PC-3 (cell line): ENCODE measurements around the gene CDHR5. TPM values are rescaled to one million over a fixed set of nuclear protein-coding genes. Genes with fewer than 3 reads are reported as not detected.

ENCODE experiments used
- ATAC-seq: fragments of 200-7000 bp; cut with Tn5 transposase; 2 replicates; pipeline ENCODE4 v1.9.1; 2020; ENCODE audit warnings: mild to moderate bottlenecking, moderate library complexity
- BruUV-seq: library from RNA; stranded (reverse); fragments of 400-500 nt; replicated peaks from 2 replicates; lab custom pipeline; 2021; lab: Mats Ljungman, UMichigan
- CTCF ChIA-PET: fragments of 300-600 bp; sonication (Branson Sonifier 250); formaldehyde crosslinking; loops from one replicate; lab custom pipeline; 2022; ENCODE audit warnings: antibody characterized with exemption; lab: Charles Lee
- POLR2A ChIA-PET: fragments of 300-600 bp; sonication (Branson Sonifier 250); formaldehyde crosslinking; loops from one replicate; lab custom pipeline; 2022; ENCODE audit warnings: antibody characterized with exemption; ENCODE audit not compliant: unreplicated experiment; lab: Charles Lee
- DNase-seq: peaks from one replicate; pipeline ENCODE4 v3.0.0-alpha.2; 2015
- H2AFZ ChIP-seq: fragments of 300-600 bp; sonication (generic); 2 replicates; pipeline ENCODE4 v1.6.0; 2016; ENCODE audit warnings: antibody characterized with exemption, low read length
- H3F3A ChIP-seq: fragments of 300-600 bp; sonication (generic); one replicate; pipeline ENCODE4 v1.6.0; 2017; ENCODE audit warnings: antibody characterized with exemption, low read length, control low read depth, mild to moderate bottlenecking; ENCODE audit not compliant: unreplicated experiment
- H3K27ac ChIP-seq: fragments of 300-600 bp; sonication (generic); 2 replicates; pipeline ENCODE4 v1.5.1; 2016; ENCODE audit warnings: mild to moderate bottlenecking, low read length
- H3K27me3 ChIP-seq: fragments of 300-600 bp; sonication (generic); 2 replicates; pipeline ENCODE4 v1.6.1; 2016; ENCODE audit warnings: low read length, mixed read lengths
- H3K36me3 ChIP-seq: fragments of 300-600 bp; sonication (generic); 2 replicates; pipeline ENCODE4 v1.6.1; 2016; ENCODE audit warnings: low read depth, mixed run types, low read length, mixed read lengths
- H3K4me1 ChIP-seq: fragments of 300-600 bp; sonication (generic); 2 replicates; pipeline ENCODE4 v1.5.1; 2016; ENCODE audit warnings: low read length; ENCODE audit not compliant: insufficient read depth
- H3K4me2 ChIP-seq: fragments of 300-600 bp; sonication (generic); 2 replicates; pipeline ENCODE4 v1.6.0; 2016; ENCODE audit warnings: low read length
- H3K4me3 ChIP-seq: fragments of 300-600 bp; sonication (generic); 2 replicates; pipeline ENCODE4 v1.5.1; 2016; ENCODE audit warnings: mild to moderate bottlenecking, low read length, mixed read lengths
- H3K79me2 ChIP-seq: fragments of 300-600 bp; sonication (generic); 2 replicates; pipeline ENCODE4 v1.6.1; 2017; ENCODE audit warnings: low read length, mixed read lengths
- H3K9ac ChIP-seq: fragments of 300-600 bp; sonication (generic); 2 replicates; pipeline ENCODE4 v1.6.0; 2016; ENCODE audit warnings: mild to moderate bottlenecking, low read length
- H3K9me2 ChIP-seq: fragments of 300-600 bp; sonication (generic); replicated peaks from 2 replicates; pipeline ENCODE4 v1.6.1; 2016; ENCODE audit warnings: mixed run types, low read length, mixed read lengths
- H3K9me3 ChIP-seq: fragments of 300-600 bp; sonication (generic); 2 replicates; pipeline ENCODE4 v1.6.1; 2016; ENCODE audit warnings: low read length, mixed read lengths
- H4K20me1 ChIP-seq: fragments of 300-600 bp; sonication (generic); 2 replicates; pipeline ENCODE4 v1.6.1; 2016; ENCODE audit warnings: low read length, mixed read lengths
- EZH2 ChIP-seq: fragments of 300-600 bp; sonication (generic); IDR thresholded peaks from one replicate; pipeline ENCODE4 v1.6.1; 2017; ENCODE audit warnings: antibody characterized with exemption, mild to moderate bottlenecking, low read length; ENCODE audit not compliant: unreplicated experiment
- EZH2phosphoT487 ChIP-seq: fragments of 300-600 bp; sonication (generic); IDR thresholded peaks from 2 replicates; pipeline ENCODE4 v1.6.1; 2018; ENCODE audit warnings: mild to moderate bottlenecking, antibody characterized with exemption, low read length, borderline replicate concordance
- intact Hi-C: fragments of 100-400 bp; cut with micrococcal nuclease; formaldehyde crosslinking; loops from 2 replicates; pipeline ENCODE4 v1.9.0; 2023
- total RNA-seq: library from RNA; depleted of rRNA; stranded (reverse); fragments of >200 nt; gene quantifications from 2 replicates; pipeline ENCODE4 v1.2.3, GENCODE V29; 2014
- TF ChIP-seq, protein P1 (sequence below): fragments of 300-600 bp; sonication (generic); conservative IDR thresholded peaks from 2 replicates; pipeline ENCODE4 v1.5.1; 2017; ENCODE audit warnings: antibody characterized with exemption, low read depth, mild to moderate bottlenecking, low read length

Gene CDHR5
- total RNA-seq, 1 experiment from 2014 or later = not detected

- Histone ChIP-seq H3F3A (no peaks in the 10 kb centered on the region), H3K79me2 (no peaks in the 10 kb centered on the region), H3K9ac (no peak within 1 kb of the TSS), H4K20me1 (no peaks in the 10 kb centered on the region), H3K4me3 (no peak within 1 kb of the TSS), H2AFZ (no peak within 1 kb of the TSS), H3K36me3 (no peaks in the 10 kb centered on the region), H3K27ac (no peak within 1 kb of the TSS), H3K9me2 (no peaks in the 10 kb centered on the region), H3K27me3 (no peaks in the 10 kb centered on the region), H3K4me2 (no peak within 1 kb of the TSS), H3K4me1 (no peaks in the 10 kb centered on the region), H3K9me3 (no peaks in the 10 kb centered on the region)
- DNase-seq (no peak), ATAC-seq (peak; percentile 42)
- ChIA-PET CTCF (no interaction called here), POLR2A (interaction anchor here (0.7 kb wide), 1 partner anchor 20 kb away, joined by 4 read pairs; no protein-coding TSS in a partner anchor)
- intact Hi-C loops = no loop called here
- no TSS peak for BruUV-seq
- TF ChIP-seq, protein P1, sequence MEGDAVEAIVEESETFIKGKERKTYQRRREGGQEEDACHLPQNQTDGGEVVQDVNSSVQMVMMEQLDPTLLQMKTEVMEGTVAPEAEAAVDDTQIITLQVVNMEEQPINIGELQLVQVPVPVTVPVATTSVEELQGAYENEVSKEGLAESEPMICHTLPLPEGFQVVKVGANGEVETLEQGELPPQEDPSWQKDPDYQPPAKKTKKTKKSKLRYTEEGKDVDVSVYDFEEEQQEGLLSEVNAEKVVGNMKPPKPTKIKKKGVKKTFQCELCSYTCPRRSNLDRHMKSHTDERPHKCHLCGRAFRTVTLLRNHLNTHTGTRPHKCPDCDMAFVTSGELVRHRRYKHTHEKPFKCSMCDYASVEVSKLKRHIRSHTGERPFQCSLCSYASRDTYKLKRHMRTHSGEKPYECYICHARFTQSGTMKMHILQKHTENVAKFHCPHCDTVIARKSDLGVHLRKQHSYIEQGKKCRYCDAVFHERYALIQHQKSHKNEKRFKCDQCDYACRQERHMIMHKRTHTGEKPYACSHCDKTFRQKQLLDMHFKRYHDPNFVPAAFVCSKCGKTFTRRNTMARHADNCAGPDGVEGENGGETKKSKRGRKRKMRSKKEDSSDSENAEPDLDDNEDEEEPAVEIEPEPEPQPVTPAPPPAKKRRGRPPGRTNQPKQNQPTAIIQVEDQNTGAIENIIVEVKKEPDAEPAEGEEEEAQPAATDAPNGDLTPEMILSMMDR = no peak
- TF ChIP-seq EZH2 (no peak), EZH2phosphoT487 (no peak)
Observed at GRCh38 chr11:636511-637332, 12.0 kb upstream of the CDHR5 start, which contains the start of gene DRD4. Gene DRD4 (plus strand): TSS chr11:637269. CDS start chr11:637305, 36 bp downstream.

- POLR2A ChIA-PET = no interaction called here
- Histone ChIP-seq H3F3A (no peaks in the 10 kb centered on the region), H3K9me2 (no peaks in the 10 kb centered on the region), H3K9me3 (no peaks in the 10 kb centered on the region), H3K4me2 (no peak overlapping the region), H3K4me1 (no peaks in the 10 kb centered on the region), H3K79me2 (no peaks in the 10 kb centered on the region), H3K36me3 (no peaks in the 10 kb centered on the region), H2AFZ (no peak overlapping the region), H4K20me1 (no peaks in the 10 kb centered on the region), H3K27me3 (no peaks in the 10 kb centered on the region), H3K4me3 (no peak overlapping the region), H3K9ac (no peak overlapping the region), H3K27ac (no peak overlapping the region)
- TF ChIP-seq EZH2phosphoT487 (no peak), EZH2 (no peak)
- TF ChIP-seq, protein P1 = no peak
- DNase-seq (no peak), ATAC-seq (no peak)
- intact Hi-C loops = no loop called here
- CTCF ChIA-PET = no interaction called here
- BruUV-seq = no TSS peak
Observed at GRCh38 chr11:635945-636510, 11.3 kb upstream of the CDHR5 start.
